HG03558 (cell line): ENCODE measurements around the gene CALN1.

Source experiments
- ATAC-seq: cut with Tn5 transposase; IDR thresholded peaks from one replicate; pipeline ENCODE4 v1.9.1; 2021; ENCODE audit warnings: moderate number of reproducible peaks; ENCODE audit not compliant: unreplicated experiment; ENCODE audit errors: extremely low read depth

The CALN1 gene

DNA sequence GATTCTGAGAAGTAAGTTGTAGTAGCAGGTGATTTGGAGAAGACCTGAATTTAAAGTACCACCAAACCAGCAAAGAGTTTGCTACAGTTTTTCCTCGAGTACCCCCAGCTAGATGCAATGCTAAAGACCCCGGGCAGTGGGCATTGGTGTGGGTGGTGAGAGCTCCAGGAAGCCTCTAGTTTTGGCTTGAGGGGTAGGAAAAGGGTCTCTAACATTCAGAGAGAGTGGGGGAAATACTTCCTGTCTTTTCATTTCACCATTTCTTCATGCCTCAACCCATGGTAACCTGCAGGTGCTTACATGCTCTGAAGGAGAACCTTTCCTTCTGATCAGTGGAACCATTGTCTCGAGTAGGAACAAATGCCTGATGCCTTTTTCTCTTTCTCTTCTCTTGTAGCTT lies 352.2 kb downstream of the CALN1 start:
- ATAC-seq: no peak

DNA sequence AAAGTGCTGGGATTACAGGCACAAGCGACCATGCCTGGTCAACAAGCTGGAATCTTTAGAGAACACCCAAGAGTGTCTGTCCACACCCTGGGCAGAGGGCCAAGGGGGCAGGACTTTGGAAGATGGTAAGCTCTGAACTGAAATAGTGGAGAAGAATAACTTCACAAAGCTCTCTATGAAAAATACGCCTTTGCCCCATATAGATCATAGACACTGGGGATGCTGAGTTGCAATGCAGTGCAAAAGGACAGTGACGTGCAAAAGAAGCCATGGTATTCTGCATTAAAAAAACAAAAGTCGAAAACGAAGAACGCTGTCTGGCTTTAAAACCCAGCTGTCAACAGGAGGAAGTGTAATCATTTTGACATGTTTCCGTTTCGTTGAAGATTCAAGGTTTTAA lies 353.6 kb downstream of the CALN1 start:
- ATAC-seq: no peak

DNA sequence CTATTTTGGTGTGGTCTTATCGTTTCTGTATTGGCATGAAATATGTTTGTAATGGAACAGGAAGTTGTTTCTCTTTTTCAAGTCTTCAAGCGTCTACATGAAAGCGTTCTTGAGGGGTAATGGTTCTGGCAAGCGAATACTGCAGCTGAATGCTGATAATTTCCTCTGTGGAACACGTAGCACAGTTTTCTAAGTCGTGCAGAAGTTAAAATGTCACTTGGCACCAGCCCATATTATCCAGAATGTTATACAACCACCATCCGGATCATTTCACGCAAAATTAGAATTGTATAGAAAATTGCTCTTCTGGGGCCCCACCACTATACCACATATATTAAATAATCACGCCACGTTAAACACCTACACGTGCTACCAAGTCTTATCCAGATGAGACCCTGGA lies 354.3 kb downstream of the CALN1 start:
- ATAC-seq: no peak

DNA sequence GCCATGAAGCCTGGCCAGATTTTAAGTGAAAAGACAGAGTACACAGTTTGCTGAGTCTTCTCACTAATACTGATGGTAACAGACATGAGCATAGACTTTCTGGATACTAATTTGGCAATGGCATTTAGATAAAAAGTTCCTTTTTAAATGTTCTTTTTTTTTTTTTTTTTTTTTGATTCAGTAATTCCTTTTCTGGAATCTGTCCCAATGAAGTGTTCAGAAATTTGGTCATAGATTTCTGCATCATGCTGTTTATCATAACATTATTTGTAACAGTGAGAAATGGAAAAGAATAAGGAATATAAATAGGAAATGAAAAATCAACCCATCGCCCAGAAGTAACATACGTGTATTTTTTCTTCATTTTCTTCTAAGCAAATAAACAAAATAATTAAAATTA lies 354.9 kb downstream of the CALN1 start:
- no peak for ATAC-seq

DNA sequence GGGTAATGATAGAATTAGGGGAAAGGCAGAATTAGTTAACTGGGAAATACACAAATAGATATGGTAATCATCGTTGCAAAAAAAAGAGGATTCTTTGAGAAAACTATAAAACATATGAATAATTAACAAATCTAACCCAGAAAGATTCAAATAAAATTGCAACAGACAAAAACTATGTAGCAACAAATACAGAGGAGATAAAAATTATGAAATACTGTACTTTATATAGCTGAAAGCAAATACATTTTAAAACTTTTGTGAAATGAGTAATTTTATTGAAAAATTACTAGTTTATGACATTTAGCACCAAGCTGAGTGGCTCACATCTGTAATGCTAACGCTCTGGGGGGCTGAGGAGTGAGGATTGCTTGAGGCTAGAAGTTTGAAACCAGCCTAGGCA lies 356.7 kb downstream of the CALN1 start:
- no peak for ATAC-seq

DNA sequence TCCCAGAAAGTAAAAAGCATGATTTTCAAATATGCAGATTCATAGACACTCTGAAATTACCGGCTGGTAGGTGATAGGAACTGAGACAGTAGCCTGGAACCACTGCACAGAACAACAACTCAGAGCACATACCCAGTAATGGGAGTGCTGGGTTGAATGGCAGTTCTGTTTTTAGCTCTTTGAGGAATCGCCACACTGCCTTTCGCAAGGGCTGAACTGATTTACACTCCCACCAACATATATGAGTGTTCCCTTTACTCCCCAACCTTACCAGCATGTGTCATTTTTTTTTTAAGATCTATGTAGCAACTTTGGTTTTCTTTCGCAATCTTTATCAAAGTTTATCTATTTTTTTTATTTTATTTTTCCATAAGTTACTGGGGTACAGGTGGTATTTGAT lies 358.8 kb downstream of the CALN1 start:
- no peak for ATAC-seq

DNA sequence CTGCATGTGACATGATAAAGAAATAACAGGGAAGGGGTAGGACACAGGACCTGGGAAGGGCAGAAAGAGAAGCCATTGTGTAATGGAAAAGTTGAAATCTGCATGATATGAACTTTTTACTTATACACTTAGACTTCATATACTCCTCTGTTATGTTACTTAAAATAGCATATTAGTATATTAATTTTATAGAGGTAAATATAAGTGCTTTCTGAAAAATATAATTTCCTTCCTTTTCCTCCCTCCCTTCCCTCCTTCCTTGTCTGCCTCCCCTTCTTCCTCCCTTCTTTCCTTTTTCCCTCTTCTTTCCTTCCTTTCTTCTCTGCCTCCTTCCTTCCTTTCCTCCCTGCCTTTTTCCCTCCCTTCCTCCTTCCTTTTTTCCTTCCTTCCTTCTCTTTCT lies 363.7 kb downstream of the CALN1 start:
- ATAC-seq: no peak

DNA sequence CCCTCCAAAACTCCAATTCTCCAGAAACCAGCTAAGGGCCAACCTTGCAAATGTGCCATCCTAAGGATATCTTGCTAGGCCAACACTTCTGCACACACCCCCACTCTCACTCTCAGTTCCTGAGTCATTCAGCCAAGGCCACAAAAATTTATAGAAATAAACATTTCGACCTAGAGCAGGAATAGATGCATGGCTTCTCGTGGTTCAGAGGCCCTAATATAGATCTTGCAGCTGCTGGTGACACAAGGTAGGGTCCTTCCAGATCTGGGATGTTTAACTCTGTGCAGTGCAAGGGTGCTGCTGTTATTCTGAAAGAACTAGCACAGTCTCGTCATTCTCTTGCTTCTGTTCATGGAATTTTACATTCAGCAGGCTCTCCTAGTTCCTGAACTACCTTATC lies 369.3 kb downstream of the CALN1 start:
- no peak for ATAC-seq

DNA sequence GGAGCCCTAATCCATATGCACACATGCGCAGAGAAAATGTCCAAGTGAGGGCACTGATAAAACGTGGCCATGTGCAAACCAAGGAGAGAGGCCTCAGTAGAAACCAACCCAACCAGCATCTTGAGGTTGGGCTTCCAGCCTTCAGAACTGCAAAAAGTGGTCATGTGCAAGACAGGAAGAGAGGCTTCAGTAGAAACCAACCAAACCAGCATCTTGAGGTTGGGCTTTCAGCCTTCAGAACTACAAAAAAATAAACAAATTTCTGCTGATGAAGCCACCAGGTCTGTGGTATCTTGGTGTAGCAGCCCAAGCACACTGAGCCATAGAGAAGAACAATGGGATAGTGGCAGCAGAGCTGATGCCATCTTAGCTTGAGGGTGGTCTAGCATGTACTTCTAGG lies 371.5 kb downstream of the CALN1 start:
- ATAC-seq: no peak

DNA sequence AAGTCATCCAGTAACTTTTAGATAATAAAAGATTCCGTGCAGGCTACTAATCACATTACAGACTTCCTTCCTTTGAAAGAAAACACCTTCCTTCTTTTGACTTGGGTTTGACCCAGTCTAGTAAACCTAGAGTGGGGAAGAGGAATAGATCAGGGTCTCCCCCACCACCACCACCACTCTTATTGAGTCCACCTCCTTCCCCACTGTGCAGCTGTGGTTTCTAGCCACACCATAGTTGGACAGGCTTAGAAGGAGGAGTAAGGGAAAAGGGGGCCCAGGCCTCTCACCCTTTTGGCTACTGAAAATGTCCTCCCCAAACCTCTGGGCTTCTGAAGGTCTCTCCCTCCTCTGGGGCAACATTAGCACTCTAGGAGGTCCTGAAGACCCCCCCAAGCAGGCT lies 372.7 kb downstream of the CALN1 start:
- ATAC-seq: no peak

DNA sequence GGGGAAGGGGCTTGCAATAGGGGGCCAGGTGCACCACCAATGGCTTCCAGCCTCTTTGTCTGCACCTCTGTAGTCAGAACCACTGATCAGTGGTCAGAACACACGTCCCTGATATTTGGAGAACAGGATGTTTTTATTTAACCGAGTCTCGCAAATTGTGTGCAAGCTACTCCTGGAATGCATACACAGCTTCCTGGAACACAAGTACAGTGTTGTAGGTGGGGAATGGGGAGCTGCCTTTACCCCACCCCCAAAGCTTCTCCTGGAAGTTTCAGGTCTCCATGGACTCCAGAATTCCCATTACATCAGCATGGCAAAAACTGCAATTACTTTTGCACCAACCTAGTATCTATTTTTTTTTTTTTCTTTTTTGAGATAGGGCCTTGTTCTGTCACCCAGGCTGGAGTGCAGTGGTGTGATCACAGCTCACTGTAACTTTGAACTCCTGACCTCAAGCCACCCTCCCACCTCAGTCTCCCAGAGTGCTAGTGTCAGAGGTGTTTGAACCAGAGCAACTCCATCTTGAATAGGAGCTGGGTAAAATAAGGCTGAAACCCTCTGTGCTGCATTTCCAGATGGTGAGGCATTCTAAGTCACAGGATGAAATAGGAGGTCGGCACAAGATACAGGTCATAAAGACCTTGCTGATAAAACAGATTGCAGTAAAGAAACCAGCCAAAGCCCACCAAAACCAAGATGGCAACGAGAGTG lies 374.0 kb downstream of the CALN1 start:
- no peak for ATAC-seq

DNA sequence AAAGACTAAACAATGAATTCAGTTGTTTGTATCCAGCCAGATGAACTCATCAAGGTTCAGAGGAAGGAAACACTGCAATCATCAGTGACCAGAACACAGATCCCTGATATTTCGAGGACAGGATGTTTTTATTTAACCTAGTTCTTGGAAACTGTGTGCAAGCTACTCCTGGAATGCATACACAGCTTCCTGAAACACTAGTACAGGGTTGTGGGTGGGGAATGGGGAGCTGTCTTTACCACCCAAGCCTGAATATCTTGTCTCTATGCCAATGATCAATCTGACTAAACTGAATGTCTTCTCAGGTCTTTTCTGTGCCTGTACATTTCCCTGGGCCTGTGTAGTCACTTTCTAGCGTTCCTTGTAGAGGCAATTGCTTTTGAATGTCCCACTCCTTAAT lies 374.6 kb downstream of the CALN1 start:
- ATAC-seq: no peak

DNA sequence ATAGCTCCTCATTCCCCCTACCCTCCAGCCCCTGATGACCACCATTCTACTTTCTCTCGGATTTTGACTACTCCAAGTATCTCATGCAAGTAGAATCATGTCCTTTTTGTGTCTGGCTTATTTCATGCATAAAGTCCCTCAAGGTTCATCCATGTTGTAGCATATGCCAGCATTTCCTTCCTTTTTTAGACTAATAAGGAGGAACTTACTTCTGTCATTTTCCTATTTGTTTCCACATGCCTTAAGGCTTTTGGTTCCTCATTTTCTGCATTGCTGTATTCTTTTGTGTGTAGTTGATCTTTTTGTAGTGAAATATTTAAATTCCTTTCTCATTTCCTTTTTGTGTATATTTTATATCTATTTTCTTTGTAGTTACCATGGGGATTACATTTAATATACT lies 376.9 kb downstream of the CALN1 start:
- ATAC-seq: no peak

DNA sequence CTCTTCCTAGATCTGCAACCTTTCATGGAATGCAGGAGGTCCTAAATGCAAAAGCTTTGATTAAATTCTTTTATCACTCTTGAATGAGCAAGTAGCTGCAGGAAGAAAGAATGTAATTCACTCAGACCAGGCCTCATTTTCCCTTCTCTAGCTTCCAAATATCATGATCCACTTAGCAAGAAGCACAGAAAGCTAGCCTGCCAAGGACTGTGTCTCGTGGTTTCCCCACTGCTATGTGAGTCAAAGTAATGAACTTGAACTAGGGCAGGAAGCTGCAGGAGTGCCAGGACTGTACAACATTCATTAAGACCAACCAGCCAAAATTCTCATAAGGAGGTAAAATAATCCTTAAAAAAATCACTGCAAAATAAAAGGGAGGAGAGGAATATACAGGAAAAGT lies 379.2 kb downstream of the CALN1 start:
- ATAC-seq: no peak

DNA sequence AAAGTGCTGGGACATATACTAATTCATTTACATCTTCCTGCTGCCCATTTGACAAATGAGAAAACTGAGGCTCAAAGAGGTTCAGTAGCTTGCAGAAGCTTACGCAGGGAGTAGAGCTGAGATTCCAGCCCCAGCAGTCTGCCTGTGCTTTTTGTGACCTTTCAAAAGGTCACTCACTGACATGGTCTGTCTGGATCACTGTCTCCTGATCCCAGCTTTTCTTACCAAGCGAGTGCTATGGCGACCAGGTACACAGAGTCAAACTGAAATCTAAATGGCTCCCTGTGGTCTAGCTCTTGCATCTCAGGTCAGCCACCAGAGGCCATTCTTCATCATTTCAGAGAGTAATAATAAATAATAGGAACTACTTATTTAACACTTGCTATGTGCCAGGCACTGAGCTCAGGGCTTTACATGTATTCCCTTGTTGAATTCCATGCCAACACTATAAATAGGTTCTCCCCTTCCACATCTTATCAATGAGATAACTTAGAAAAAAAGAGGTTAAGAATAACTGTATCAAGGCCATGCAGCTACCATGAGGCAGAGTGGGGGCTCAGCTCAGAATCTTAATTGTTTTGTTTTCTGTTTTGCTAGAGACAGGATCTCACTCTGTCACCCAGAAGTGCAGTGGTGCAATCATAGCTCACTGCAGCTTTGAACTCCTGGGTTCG lies 381.0 kb downstream of the CALN1 start:
- ATAC-seq: no peak

DNA sequence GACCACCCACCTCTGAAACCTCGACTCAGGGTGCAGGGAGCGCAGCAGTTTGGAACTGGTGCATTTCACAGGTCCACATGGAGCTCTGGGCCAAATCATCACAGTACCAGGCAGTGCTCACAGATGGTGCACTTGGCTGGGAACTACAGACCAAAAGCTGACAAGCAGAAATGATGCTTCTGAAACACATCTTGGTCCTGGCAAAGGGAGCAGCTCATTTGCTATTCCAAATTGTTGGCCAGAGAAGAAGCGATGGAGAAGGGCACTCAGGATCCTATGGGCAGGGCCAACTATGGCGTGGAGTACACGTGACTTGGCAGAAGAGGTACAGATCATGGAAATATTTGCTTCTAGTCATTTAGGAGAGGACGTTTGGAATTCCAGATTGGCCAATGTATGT lies 383.9 kb downstream of the CALN1 start:
- ATAC-seq: no peak

DNA sequence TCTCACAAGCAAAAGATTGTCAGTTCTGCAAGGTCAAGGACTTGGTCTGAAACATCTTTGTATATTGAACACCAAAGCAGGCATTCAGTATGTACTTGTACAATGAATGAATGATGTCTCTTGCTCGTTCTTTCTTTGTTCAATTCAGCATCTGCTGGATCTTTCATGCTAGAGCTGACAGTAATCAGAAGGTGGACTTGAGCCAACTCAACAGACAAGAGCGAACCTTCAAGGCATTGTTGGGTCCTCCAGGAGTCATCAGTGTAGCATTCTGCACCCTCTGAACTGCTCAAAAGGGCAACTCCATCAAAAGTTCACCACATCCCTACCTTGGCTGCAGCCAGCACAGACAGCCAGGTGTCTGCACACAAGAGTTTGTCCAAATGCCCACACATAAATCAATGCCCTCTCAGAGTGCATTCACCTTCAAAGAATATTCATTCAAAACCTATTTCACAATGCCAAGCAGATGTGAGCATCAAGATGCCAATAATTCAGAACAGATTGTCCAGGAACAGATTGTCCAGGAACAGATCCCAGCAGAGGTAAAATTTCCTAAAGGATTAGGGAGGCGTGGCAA lies 386.7 kb downstream of the CALN1 start:
- no peak for ATAC-seq

DNA sequence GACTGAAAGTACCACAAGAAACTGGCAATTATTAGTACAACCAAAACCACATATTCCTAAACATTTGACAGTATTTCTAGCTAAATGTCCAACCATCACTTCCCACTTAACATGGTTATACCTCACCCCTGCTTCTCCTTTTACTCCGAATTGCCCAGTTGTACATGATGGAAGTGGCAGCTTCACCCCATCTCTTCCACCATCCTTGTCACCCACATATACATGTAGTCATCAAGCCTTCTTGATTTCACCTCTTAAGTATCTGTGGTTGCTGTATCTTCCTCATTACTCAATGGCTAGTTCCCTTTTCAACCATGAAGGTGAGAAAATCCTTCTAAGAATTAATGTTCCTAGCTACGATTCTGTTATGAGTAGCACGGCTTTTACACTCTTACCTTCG lies 388.2 kb downstream of the CALN1 start:
- ATAC-seq: no peak

DNA sequence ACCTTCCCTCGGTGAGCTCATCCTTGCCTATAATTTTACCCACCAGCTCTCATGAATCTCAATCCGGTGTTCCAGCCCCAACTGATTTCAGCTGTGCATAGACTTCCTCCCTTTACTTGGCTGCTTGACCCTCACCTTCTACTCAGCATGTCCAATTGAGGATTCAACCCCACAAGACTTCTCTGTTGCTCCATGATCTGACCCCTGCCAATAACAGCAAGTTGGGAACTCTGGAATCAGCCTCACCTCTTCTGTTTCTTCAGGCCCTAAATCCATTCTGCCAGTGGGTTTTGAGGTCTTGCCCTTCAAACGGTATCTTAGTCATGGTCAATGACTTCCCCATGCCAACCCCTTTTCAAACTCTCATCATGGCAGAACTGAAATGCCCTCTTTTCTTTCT lies 390.4 kb downstream of the CALN1 start:
- ATAC-seq: no peak

DNA sequence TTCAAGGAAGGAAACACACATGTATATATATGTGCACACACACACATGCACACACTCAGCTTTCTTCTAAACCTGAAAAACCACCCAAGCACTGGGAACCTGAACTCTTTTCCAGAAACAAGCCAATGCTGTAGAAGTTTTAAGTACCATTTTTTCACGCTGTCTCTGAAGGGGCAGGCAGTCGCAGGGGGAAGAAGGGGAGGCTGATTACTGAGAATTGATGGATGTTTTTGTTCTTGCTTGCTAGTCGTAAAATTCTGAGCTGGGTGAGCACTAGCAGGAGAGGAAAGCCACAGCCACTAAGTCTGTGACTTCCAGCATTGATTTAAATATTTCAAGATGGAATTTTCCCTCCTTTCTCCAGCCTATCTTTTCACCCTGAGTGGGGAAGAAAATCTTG lies 391.8 kb downstream of the CALN1 start:
- no peak for ATAC-seq

DNA sequence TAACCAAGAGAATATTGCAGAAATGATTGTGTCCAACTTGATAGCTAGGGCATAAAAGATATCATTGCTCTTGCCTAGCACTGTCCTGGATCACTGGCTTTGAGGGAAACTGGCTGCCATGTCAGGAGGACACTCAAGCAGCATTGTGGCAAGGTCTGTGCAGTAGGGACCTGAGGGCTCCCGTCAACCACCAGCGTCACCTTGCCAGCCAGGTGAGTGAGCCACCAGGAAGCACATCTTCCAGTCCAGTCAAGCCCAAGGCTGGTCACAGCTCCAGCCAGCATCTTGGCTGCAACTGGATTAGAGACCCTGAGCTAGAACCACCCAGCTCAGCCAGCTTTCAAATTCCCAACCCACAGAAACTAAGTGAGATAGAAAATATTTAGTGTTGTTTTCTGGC lies 392.7 kb downstream of the CALN1 start:
- no peak for ATAC-seq

DNA sequence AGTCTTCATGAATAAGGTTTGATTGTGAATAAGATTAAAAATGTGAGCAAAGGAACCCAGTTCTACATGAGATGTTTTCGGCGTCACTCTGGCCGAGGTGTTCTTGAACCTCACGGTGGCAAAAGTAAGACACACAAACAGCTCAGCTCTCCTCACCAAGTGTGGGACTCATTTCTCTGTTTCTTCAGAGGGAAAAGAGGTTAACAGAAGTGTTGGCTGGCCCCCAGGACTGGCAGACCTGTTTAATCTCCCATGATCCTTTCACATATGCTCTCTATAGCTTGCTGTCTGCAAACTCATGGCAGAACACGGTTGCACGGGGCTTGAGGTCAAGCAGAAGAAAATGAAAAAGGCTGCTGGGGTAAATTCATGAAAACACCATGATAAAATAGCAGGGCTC lies 394.4 kb downstream of the CALN1 start:
- ATAC-seq: no peak
